Measurements from ENCODE around the gene CEP97.

DNA sequence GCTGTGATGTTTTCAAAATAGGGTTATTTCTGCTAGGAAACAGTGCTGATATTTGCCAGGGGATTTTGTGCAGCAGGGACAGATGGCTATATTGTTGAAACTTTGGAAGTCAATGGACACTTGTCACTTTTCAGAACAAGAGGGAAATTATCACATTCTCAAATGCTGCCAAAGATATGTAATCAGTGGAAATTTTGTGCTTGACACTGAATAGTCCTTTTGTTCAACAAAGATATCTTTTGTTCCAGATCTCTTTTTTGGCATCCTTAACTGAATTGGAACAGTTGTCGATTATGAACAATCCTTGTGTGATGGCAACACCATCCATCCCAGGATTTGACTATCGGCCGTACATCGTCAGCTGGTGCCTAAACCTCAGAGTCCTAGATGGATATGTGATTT lies 7.8 kb downstream of the CEP97 start:
- TF ChIP-seq, protein P1, sequence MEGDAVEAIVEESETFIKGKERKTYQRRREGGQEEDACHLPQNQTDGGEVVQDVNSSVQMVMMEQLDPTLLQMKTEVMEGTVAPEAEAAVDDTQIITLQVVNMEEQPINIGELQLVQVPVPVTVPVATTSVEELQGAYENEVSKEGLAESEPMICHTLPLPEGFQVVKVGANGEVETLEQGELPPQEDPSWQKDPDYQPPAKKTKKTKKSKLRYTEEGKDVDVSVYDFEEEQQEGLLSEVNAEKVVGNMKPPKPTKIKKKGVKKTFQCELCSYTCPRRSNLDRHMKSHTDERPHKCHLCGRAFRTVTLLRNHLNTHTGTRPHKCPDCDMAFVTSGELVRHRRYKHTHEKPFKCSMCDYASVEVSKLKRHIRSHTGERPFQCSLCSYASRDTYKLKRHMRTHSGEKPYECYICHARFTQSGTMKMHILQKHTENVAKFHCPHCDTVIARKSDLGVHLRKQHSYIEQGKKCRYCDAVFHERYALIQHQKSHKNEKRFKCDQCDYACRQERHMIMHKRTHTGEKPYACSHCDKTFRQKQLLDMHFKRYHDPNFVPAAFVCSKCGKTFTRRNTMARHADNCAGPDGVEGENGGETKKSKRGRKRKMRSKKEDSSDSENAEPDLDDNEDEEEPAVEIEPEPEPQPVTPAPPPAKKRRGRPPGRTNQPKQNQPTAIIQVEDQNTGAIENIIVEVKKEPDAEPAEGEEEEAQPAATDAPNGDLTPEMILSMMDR (IDR thresholded peaks at IDR 0.05): no peak
- no peak for TF ChIP-seq ZFX (IDR thresholded peaks at IDR 0.05; ENCODE audit: borderline replicate concordance)
